HEK293T (cell line): ENCODE measurements around the gene ADGRF1.

Experiments used
- CTCF ChIA-PET: fragments of 350-600 bp; formaldehyde crosslinking; extraction: SDS; loops from one replicate; lab custom pipeline; 2021; ENCODE audit warnings: antibody characterized with exemption, inconsistent platforms; lab: Yijun Ruan, JAX
- POLR2A ChIA-PET: fragments of 350-600 bp; formaldehyde crosslinking; extraction: SDS; loops from one replicate; lab custom pipeline; 2020; ENCODE audit warnings: antibody characterized with exemption, inconsistent platforms; lab: Yijun Ruan, JAX
- DNase-seq: peaks from one replicate; pipeline ENCODE4 v3.0.0; 2012; ENCODE audit warnings: mixed read lengths; ENCODE audit errors: extremely low spot score
- CTBP1 ChIP-seq: fragments of 450-650 bp; IDR thresholded peaks from 2 replicates; pipeline ENCODE4 v1.6.1; 2016; ENCODE audit warnings: borderline replicate concordance
- FOXK2 ChIP-seq: fragments of 450-650 bp; IDR thresholded peaks from 2 replicates; pipeline ENCODE4 v1.6.1; 2016; ENCODE audit warnings: mild to moderate bottlenecking
- L3MBTL2 ChIP-seq: fragments of 450-650 bp; conservative IDR thresholded peaks from 2 replicates; pipeline ENCODE4 v1.6.1; 2016; ENCODE audit warnings: mild to moderate bottlenecking
- NFRKB ChIP-seq: fragments of 450-650 bp; IDR thresholded peaks from 2 replicates; pipeline ENCODE4 v1.6.1; 2016; ENCODE audit warnings: mild to moderate bottlenecking, moderate library complexity
- SP1 ChIP-seq: fragments of 450-650 bp; IDR thresholded peaks from 2 replicates; pipeline ENCODE4 v1.6.1; 2017
- SUZ12 ChIP-seq: fragments of 450-650 bp; IDR thresholded peaks from 2 replicates; pipeline ENCODE4 v1.6.1; 2016; ENCODE audit warnings: mild to moderate bottlenecking

ADGRF1 gene

GRCh38 chr6:46949632-46950280 lies 92.4 kb downstream of the ADGRF1 start:
- DNase-seq, result no peak
- no peak for TF ChIP-seq CTBP1
- TF ChIP-seq SP1, result no peak
- TF ChIP-seq NFRKB, result no peak
- TF ChIP-seq L3MBTL2, result no peak
- TF ChIP-seq SUZ12, result no peak
- ChIA-PET POLR2A (no interaction called here), CTCF (interaction anchor here (0.7 kb wide), 1 partner anchor 820 kb away, joined by 3 read pairs; the partner anchor contains the start of gene ENPP4)

- no peak for TF ChIP-seq FOXK2
- ChIA-PET POLR2A (no interaction called here), CTCF (interaction anchor here (0.6 kb wide), 1 partner anchor 23 kb away, joined by 3 read pairs; no protein-coding TSS in a partner anchor)
- DNase-seq, result no peak
These were observed 93.4 kb downstream of the ADGRF1 start for GRCh38 chr6:46948699-46949098.
